ENCODE measurements around the gene EIF5AL1.
A peak's percentile ranks its signal among the peaks of the same experiment; 100 is the strongest.

Gene EIF5AL1

GRCh38 chr10:79561257-79561656, 48.9 kb downstream of the EIF5AL1 start:
- DNase-seq = no peak

DNA sequence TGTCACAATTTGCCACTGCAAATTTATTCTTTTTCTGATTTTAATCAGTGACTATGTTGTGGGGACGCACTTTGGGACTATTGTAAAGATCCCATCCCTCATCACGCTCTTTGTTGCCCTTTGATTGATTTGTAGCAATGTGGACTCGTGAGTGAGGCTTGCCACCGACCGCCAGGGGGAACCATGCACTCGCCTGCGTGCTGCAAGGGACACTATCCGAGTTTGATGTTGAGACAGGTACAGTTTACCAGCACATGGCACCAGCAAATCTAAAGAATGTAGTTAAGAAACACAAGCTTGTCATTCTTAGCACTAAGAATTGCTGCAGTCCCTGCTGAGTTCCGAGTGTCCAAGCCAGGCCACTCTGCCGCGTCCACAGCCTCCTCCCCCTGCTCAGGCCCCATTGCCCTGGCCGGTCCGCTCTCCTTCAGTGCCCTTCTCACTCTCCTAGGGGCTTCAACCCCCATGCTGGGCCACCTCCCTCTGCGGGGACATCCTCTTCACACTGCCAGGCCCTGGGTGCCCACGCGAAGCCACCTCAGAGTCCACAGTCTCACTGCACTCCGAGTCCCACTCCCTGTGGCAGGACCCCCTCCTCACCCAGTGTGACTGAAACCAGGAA, 49.9 kb downstream of the EIF5AL1 start:
- DNase-seq = peak; percentile 17 to 47 (median 28)

DNA sequence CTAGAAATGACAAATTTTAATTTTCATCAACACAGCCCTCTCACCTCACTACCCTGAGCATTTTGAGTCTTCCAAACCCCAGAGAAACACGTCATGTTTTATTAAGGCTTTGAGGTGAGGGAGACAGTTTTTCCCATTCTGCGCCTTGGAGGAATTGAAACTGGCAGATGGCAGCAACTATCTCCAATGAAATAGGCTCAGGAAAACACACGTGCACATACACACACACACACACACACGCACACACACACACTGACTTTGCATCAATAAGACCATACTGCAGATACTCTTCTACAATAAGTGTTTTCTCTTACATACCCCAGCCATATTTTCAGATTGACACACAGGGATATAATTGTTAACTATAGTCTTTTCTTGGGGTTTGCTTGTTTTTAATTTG, 51.1 kb downstream of the EIF5AL1 start:
- DNase-seq = no peak

Data from stimulated activated naive CD4-positive, alpha-beta T cell (primary cell).